ENCODE results near the gene ABCD4.

Gene ABCD4

GRCh38 chr14:74261288-74261687, 41.4 kb downstream of the ABCD4 start:
- TF ChIP-seq SIN3A (IDR thresholded peaks at IDR 0.05; ENCODE audit: borderline replicate concordance, insufficient read depth, low read length): no peak
- no peak for TF ChIP-seq FOXP2 (optimal IDR thresholded peaks at IDR 0.05; ENCODE audit: borderline replicate concordance, extremely low read depth, extremely low read length, insufficient read depth)
- no peak for TF ChIP-seq POLR2AphosphoS5 (IDR thresholded peaks at IDR 0.05; ENCODE audit: low read depth, low read length)
- TF ChIP-seq, protein P1, sequence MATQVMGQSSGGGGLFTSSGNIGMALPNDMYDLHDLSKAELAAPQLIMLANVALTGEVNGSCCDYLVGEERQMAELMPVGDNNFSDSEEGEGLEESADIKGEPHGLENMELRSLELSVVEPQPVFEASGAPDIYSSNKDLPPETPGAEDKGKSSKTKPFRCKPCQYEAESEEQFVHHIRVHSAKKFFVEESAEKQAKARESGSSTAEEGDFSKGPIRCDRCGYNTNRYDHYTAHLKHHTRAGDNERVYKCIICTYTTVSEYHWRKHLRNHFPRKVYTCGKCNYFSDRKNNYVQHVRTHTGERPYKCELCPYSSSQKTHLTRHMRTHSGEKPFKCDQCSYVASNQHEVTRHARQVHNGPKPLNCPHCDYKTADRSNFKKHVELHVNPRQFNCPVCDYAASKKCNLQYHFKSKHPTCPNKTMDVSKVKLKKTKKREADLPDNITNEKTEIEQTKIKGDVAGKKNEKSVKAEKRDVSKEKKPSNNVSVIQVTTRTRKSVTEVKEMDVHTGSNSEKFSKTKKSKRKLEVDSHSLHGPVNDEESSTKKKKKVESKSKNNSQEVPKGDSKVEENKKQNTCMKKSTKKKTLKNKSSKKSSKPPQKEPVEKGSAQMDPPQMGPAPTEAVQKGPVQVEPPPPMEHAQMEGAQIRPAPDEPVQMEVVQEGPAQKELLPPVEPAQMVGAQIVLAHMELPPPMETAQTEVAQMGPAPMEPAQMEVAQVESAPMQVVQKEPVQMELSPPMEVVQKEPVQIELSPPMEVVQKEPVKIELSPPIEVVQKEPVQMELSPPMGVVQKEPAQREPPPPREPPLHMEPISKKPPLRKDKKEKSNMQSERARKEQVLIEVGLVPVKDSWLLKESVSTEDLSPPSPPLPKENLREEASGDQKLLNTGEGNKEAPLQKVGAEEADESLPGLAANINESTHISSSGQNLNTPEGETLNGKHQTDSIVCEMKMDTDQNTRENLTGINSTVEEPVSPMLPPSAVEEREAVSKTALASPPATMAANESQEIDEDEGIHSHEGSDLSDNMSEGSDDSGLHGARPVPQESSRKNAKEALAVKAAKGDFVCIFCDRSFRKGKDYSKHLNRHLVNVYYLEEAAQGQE (IDR thresholded peaks at IDR 0.05; ENCODE audit: insufficient read depth in 1 of 2, low read depth in 2 of 2, low read length in 2 of 2): no peak
- no peak for TF ChIP-seq TAF1 (IDR thresholded peaks at IDR 0.05; ENCODE audit: borderline replicate concordance, insufficient read depth, low read length)

DNA sequence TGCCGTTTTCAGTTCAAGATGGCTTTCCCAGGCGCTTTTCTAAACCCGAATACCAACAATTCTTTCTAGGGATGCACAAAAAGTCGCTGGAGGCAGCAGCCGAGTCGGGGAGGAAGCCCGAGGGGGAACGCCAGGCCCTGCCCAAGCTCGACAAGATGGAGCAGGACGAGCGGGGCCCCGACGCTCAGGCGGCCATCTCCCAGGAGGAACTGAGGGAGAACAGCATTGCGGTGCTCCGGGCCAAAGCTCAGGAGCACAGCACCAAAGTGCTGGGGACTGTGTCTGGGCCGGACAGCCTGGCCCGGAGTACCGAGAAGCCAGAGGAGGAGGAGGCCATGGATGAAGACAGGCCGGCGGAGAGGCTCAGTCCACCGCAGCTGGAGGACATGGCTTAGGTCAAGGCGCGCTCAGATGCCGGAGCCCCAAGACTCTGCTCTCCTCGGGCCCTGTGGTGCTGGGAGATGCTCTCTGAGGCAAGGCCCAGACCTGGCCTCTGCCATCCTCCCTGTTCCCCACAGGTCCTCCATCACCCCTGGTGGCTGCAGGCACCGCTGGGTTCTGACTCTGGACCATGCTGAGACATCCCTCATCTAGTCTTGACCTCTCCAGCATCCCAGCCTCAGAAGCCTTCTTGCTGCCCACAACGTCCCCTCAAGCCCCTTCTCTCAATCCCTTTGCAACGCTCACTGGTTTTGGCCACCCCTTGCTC, 42.1 kb downstream of the ABCD4 start:
- no peak for TF ChIP-seq POLR2AphosphoS5 (IDR thresholded peaks at IDR 0.05; ENCODE audit: low read depth, low read length)
- TF ChIP-seq TAF1 (IDR thresholded peaks at IDR 0.05; ENCODE audit: borderline replicate concordance, insufficient read depth, low read length): no peak
- TF ChIP-seq SIN3A (IDR thresholded peaks at IDR 0.05; ENCODE audit: borderline replicate concordance, insufficient read depth, low read length): no peak
- TF ChIP-seq, protein P1 (IDR thresholded peaks at IDR 0.05; ENCODE audit: insufficient read depth in 1 of 2, low read depth in 2 of 2, low read length in 2 of 2): no peak
- TF ChIP-seq FOXP2 (optimal IDR thresholded peaks at IDR 0.05; ENCODE audit: borderline replicate concordance, extremely low read depth, extremely low read length, insufficient read depth): no peak

- TF ChIP-seq TAF1 (IDR thresholded peaks at IDR 0.05; ENCODE audit: borderline replicate concordance, insufficient read depth, low read length) (no peak), SIN3A (IDR thresholded peaks at IDR 0.05; ENCODE audit: borderline replicate concordance, insufficient read depth, low read length) (no peak), FOXP2 (optimal IDR thresholded peaks at IDR 0.05; ENCODE audit: borderline replicate concordance, extremely low read depth, extremely low read length, insufficient read depth) (no peak), POLR2AphosphoS5 (IDR thresholded peaks at IDR 0.05; ENCODE audit: low read depth, low read length) (no peak)
- TF ChIP-seq, protein P1 (IDR thresholded peaks at IDR 0.05; ENCODE audit: insufficient read depth in 1 of 2, low read depth in 2 of 2, low read length in 2 of 2): no peak
Observed at GRCh38 chr14:74259513-74259912, 43.2 kb downstream of the ABCD4 start.

GRCh38 chr14:74258764-74259035, 44.0 kb downstream of the ABCD4 start:
- TF ChIP-seq, protein P1 (IDR thresholded peaks at IDR 0.05; ENCODE audit: insufficient read depth in 1 of 2, low read depth in 2 of 2, low read length in 2 of 2): no peak
- TF ChIP-seq SIN3A (IDR thresholded peaks at IDR 0.05; ENCODE audit: borderline replicate concordance, insufficient read depth, low read length): no peak
- TF ChIP-seq TAF1 (IDR thresholded peaks at IDR 0.05; ENCODE audit: borderline replicate concordance, insufficient read depth, low read length): no peak
